Calu3 (cell line): ENCODE data around the gene HOXA3. TPM values are rescaled to one million over a fixed set of nuclear protein-coding genes. Genes with fewer than 3 reads are reported as not detected.

Experiments used
- Bru-seq: library from RNA; stranded (reverse); fragments of 400-500 nt; gene quantifications from one replicate; lab custom pipeline; 2021; lab: Mats Ljungman, UMichigan
- BruChase-seq, 2 experiments: library from RNA; stranded (reverse); fragments of 400-500 nt; gene quantifications; one replicate each; lab custom pipeline; 2021; lab: Mats Ljungman, UMichigan
- BruUV-seq: library from RNA; stranded (reverse); fragments of 400-500 nt; replicated peaks from 2 replicates; lab custom pipeline; 2021; lab: Mats Ljungman, UMichigan
- CTCF ChIA-PET: fragments of 300-600 bp; sonication (Branson Sonifier 250); formaldehyde crosslinking; loops from one replicate; lab custom pipeline; 2022; ENCODE audit warnings: antibody characterized with exemption; lab: Charles Lee
- DNase-seq: peaks from one replicate; pipeline ENCODE4 v3.0.0; 2022
- H3K27ac Mint-ChIP-seq: one replicate; pipeline ENCODE4 v1.8.0; 2022; ENCODE audit warnings: mixed read lengths; ENCODE audit not compliant: unreplicated experiment
- H3K27me3 Mint-ChIP-seq: one replicate; pipeline ENCODE4 v1.8.0; 2022; ENCODE audit warnings: mixed read lengths; ENCODE audit not compliant: unreplicated experiment
- H3K36me3 Mint-ChIP-seq: one replicate; pipeline ENCODE4 v1.8.0; 2022; ENCODE audit warnings: mild to moderate bottlenecking, moderate library complexity, mixed read lengths; ENCODE audit not compliant: insufficient read depth, unreplicated experiment
- H3K4me1 Mint-ChIP-seq: one replicate; pipeline ENCODE4 v1.8.0; 2022; ENCODE audit warnings: mild to moderate bottlenecking, low read depth, mixed read lengths; ENCODE audit not compliant: unreplicated experiment
- H3K4me3 Mint-ChIP-seq: one replicate; pipeline ENCODE4 v1.8.0; 2022; ENCODE audit warnings: mild to moderate bottlenecking, low read depth, moderate library complexity, mixed read lengths; ENCODE audit not compliant: unreplicated experiment
- H3K9me3 Mint-ChIP-seq: one replicate; pipeline ENCODE4 v1.8.0; 2022; ENCODE audit warnings: low read depth, mixed read lengths; ENCODE audit not compliant: unreplicated experiment
- intact Hi-C: fragments of 100-400 bp; cut with micrococcal nuclease; formaldehyde crosslinking; loops from one replicate; pipeline ENCODE4 v1.10.0; 2022; ENCODE audit not compliant: unreplicated experiment
- long read RNA-seq: library from polyadenylated mRNA; stranded (forward); transcript quantifications from one replicate; pipeline ENCODE4 v2.0.0, GENCODE V29; 2022
- total RNA-seq: library from RNA; stranded (reverse); gene quantifications from 2 replicates; pipeline ENCODE4 v1.2.3, GENCODE V29; 2022
- TF ChIP-seq, protein P1 (sequence below): fragments of 200-600 bp; IDR thresholded peaks from one replicate; pipeline ENCODE4 v1.8.0; 2022; ENCODE audit warnings: antibody characterized with exemption; ENCODE audit not compliant: unreplicated experiment

The HOXA3 gene
- total RNA-seq (15.9 and 20.9 TPM in 2 replicates), Bru-seq, nascent RNA (percentile 68 among the genes with signal in this experiment), BruChase-seq, experiment 1, labeled RNA remaining after a 6-hour chase (percentile 68 among the genes with signal in this experiment), BruChase-seq, experiment 2, labeled RNA remaining after a 2-hour chase (percentile 79 among the genes with signal in this experiment)
- long read RNA-seq, partial matches to known transcripts = 3 of 5 reads
- long read RNA-seq, other reads (novel, unspliced or antisense) = 2 of 5 reads

DNA sequence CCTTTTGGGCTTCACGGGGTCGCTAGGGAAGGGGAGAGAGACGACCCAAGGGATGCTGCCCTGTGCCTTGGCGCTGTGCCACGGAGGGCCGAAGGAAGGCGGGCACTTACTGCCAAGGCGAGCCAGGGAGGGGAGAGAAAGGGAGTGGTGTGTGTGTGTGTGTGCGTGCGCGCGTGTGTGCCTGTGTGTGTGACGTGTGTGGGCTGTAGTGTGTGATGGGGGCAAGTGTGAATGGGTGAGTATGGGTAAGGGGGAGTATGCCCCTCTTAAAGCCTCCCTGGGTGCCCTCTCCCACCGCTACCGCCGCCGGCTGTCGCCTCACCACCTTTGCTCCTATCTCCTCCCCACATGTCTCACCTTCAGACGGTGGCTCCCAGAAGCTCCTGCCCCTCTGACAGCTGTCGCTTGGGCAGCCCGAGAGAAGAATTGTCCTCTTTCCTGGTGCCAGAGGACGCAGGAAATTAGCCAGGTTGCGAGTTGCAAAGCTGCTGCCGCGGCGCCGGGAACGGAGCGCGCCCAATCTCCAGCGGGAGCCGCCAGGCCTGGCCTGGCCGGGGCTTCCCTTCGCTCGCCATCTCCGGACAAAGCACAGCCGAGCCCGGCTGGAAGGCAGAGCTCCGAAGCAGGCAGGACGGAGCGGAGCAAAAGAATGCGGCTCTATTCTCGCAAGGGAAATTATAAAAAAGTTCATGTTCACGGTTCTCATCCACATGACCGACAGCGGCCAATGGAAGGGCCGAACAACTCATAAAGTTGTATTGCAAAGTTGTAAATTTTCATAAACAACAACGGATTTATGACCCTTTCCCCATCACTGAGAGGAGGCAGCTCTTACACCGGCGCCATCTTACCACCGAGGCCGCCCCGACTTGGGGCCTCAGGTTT, at the start of gene HOXA3:
TSS of gene HOXA3 (minus strand) at position 653 of the 885 bp plus-strand sequence. CDS start 41,943 bp downstream, outside the sequence.
- DNase-seq = no peak
- TF ChIP-seq, protein P1, sequence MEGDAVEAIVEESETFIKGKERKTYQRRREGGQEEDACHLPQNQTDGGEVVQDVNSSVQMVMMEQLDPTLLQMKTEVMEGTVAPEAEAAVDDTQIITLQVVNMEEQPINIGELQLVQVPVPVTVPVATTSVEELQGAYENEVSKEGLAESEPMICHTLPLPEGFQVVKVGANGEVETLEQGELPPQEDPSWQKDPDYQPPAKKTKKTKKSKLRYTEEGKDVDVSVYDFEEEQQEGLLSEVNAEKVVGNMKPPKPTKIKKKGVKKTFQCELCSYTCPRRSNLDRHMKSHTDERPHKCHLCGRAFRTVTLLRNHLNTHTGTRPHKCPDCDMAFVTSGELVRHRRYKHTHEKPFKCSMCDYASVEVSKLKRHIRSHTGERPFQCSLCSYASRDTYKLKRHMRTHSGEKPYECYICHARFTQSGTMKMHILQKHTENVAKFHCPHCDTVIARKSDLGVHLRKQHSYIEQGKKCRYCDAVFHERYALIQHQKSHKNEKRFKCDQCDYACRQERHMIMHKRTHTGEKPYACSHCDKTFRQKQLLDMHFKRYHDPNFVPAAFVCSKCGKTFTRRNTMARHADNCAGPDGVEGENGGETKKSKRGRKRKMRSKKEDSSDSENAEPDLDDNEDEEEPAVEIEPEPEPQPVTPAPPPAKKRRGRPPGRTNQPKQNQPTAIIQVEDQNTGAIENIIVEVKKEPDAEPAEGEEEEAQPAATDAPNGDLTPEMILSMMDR = no peak
- intact Hi-C loops = loop anchor here (5.0 kb wide), 1 partner anchor 1260 kb away; no protein-coding TSS in a partner anchor
- CTCF ChIA-PET = interaction anchor here (0.8 to 2.4 kb wide), 3 partner anchors 9 to 53 kb away, joined by 3 to 8 read pairs (median 5); partner anchors contain the start of gene HOXA10
- H3K4me3 Mint-ChIP-seq = peak within 1 kb of the TSS; percentile 76
- BruUV-seq = no TSS peak
- H3K27me3 Mint-ChIP-seq = peaks cover 36% of the 10 kb centered on the region
- no peaks in the 10 kb centered on the region for H3K9me3 Mint-ChIP-seq
- peaks cover 11% of the 10 kb centered on the region for H3K4me1 Mint-ChIP-seq
- H3K27ac Mint-ChIP-seq = peak within 1 kb of the TSS; percentile 73
- peaks cover 37% of the 10 kb centered on the region for H3K36me3 Mint-ChIP-seq

DNA sequence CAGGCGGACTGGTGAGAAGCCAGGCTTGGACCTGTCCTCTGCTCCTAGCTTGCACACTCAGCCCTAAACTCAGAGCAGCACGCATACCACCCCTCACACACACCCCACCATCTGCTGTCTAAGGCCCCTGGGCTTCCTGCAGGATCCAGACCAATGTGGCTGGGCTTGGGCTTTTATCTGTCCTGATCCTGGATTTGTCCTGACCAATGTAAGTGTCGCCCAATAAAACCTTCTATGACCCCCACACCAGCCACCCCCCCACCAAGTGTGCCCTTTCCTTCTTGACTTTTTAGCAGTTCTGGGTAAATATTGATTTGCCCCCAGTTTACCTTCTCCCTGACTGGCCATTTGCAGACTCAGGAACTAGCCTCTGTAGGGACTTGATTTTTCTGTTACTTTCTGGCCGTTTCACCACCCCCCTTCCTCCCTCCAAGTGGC, 49.2 kb upstream of the HOXA3 start:
- CTCF ChIA-PET = interaction anchor here (0.7 kb wide), 1 partner anchor 8 kb away, joined by 3 read pairs; no protein-coding TSS in a partner anchor
- Mint-ChIP-seq H3K36me3 (peaks cover 25% of the 10 kb centered on the region), H3K9me3 (no peaks in the 10 kb centered on the region), H3K27ac (no peak overlapping the region), H3K27me3 (peaks cover 64% of the 10 kb centered on the region), H3K4me3 (no peak overlapping the region), H3K4me1 (peaks cover 10% of the 10 kb centered on the region)
- BruUV-seq = no TSS peak
- intact Hi-C loops = no loop called here
- DNase-seq = no peak
- TF ChIP-seq, protein P1 = no peak

DNA sequence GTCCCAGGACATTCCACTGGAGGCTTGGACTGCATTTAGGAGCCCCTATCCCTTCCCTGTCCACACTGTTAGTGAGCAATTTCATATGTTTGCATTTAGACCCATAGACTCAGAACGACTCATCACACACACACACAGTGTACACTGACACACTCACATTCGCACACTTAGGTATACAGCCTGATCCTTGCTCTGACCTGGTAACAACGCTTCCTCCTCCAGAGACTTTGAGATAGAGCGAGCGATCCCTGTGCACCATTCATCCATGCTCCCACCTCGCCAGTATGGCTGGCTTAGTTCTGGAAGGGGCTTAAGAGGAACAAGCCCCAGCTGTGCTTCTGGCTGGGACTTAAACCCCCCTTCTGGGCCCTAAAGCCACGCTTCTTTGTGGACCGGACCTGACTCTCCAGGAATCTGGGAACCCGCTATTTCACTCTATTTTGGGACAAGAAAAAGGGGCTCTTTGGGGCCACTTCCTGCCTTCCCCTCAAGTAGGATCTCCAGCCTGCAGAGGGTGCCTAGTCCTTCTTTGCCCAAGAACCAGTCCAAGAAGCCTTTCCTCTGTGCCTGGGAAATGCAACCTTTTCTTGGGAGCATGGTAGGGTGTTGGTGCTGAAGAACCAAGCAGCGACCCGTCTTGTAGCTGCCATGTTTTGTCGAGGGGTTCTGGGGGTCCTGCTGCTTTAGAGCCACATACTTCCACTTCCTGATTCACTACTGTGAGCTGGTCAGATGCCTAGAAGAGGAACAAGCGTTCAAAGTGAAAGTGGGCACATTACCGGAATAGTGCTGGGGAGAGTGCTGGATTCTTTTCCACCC, 48.6 kb upstream of the HOXA3 start:
- DNase-seq = no peak
- CTCF ChIA-PET = interaction anchor here (0.7 to 1.9 kb wide), 6 partner anchors 9 to 720 kb away, joined by 3 to 9 read pairs (median 4); no protein-coding TSS in a partner anchor
- Mint-ChIP-seq H3K27ac (no peak overlapping the region), H3K4me3 (peak overlapping the region; percentile 71), H3K36me3 (peaks cover 25% of the 10 kb centered on the region), H3K27me3 (peaks cover 58% of the 10 kb centered on the region), H3K9me3 (no peaks in the 10 kb centered on the region), H3K4me1 (peaks cover 10% of the 10 kb centered on the region)
- intact Hi-C loops = no loop called here
- no TSS peak for BruUV-seq
- TF ChIP-seq, protein P1 = no peak
